ENCODE measurements around the gene PYY. TPM values are rescaled to one million over a fixed set of nuclear protein-coding genes. Genes with fewer than 3 reads are reported as not detected.

Gene PYY
- total and polyA plus RNA-seq, 10 donors = not detected

DNA sequence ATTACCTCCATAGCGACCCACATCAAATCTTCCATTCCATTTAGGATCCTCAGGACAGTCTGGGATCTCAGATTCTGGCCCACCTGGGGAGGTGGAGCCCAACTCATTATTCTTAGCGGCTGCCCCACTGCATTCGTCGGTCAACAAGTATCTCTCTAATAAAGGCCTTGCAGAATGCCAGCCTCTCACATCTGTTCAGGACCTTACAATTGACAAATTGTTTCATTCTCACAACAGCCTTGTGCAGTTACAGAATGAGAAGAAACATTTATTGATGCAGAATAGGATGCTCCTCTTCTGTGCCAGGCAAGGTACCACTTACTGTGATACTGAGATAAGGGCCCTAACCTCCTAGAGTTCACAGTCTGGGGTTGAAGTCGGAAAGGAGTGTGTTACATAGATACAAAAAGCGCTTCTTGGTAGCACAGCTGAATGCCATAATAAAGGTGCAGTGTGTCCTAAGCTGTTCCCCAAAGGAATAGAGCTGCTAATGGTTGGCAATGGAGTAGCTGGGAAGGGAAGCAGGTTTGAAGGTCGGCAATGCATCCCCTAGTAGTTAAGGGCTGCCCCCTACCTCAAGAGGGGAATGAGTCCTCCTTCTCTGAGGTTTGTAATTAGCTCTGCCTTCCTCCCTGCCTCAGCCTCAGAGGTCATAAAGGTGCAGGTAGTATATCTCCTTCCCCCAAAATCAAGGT is 44.1 kb downstream of the PYY start:
- H3K27me3 ChIP-seq (replicated peaks in 1 of 7) = peaks cover 8 to 54% (median 42%) of the 10 kb centered on the region in 7 donors
- WGBS, 5 donors = 68 to 74% (median 72%) methylated on average over 7 of the region's 7 CpGs

DNA sequence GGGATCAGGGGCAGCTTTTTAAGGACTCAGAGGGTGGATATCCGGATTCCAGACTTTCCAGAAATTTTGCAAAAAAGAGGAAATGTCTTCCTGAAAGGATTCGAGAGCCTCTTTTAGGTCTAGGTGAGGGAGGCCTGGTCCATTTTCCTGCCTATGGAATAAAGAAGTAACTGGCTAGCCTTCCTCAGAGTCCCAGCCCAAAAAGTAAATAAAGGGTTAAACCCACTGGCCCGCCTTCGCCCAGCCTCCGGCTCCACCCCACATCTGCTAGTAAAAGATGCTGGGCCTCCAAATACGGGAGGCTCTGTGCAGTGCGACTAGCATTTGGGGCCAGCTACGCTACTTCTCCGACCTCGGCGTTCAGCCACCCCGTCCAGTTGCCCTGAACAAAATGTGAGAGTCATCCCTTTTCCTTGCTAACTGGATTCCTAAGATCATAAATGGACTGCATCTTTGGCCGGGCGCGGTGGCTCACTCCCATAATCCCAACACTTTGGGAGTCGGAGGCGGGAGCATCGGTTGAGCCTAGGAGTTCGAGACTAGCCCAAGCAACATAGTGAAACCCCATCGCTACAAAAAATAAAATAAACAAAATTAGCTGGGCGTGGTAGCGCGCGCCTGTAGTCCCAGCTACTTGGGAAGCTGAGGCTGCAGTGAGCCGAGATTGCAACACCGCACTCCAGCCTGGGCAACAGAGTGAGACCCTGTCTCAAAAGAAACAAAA is 45.6 kb downstream of the PYY start:
- Histone ChIP-seq H3K27ac (peak overlapping the region in 2 of 8 donors; percentile 46 to 52), H3K36me3 (no peaks in the 10 kb centered on the region), H3K4me1 (peaks cover 20 to 32% (median 30%) of the 10 kb centered on the region in 6 donors), H3K9me3 (no peaks in the 10 kb centered on the region), H3K4me3 (peak overlapping the region; percentile 33 to 71 (median 43)), H3K27me3 (replicated peaks in 1 of 7) (peaks cover 8 to 70% (median 43%) of the 10 kb centered on the region in 7 donors)
- DNase-seq = no peak
- intact Hi-C loops (cut with DNase I; ENCODE audit: low total_unique reads) = no loop called here
- 26 to 30% (median 27%) methylated on average over 26 of the region's 26 CpGs for WGBS, 5 donors
- TF ChIP-seq, protein P1, sequence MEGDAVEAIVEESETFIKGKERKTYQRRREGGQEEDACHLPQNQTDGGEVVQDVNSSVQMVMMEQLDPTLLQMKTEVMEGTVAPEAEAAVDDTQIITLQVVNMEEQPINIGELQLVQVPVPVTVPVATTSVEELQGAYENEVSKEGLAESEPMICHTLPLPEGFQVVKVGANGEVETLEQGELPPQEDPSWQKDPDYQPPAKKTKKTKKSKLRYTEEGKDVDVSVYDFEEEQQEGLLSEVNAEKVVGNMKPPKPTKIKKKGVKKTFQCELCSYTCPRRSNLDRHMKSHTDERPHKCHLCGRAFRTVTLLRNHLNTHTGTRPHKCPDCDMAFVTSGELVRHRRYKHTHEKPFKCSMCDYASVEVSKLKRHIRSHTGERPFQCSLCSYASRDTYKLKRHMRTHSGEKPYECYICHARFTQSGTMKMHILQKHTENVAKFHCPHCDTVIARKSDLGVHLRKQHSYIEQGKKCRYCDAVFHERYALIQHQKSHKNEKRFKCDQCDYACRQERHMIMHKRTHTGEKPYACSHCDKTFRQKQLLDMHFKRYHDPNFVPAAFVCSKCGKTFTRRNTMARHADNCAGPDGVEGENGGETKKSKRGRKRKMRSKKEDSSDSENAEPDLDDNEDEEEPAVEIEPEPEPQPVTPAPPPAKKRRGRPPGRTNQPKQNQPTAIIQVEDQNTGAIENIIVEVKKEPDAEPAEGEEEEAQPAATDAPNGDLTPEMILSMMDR (IDR thresholded peaks at IDR 0.05 in 8 of 11, conservative IDR thresholded peaks at IDR 0.05 in 3 of 11) = no peak

More for the DNA sequence above, 44.1 kb downstream of the PYY start:
- no peaks in the 10 kb centered on the region for H3K9me3 ChIP-seq
- peaks cover 20 to 32% (median 30%) of the 10 kb centered on the region in 6 donors for H3K4me1 ChIP-seq
- DNase-seq = no peak
- no peak for TF ChIP-seq POLR2AphosphoS5 (IDR thresholded peaks at IDR 0.05)
- no peak for TF ChIP-seq POLR2A (IDR thresholded peaks at IDR 0.05)
- TF ChIP-seq, protein P1 (IDR thresholded peaks at IDR 0.05 in 8 of 11, conservative IDR thresholded peaks at IDR 0.05 in 3 of 11) = no peak
- H3K27ac ChIP-seq = no peak overlapping the region
- intact Hi-C loops (cut with DNase I; ENCODE audit: low total_unique reads) = no loop called here
- H3K36me3 ChIP-seq = no peaks in the 10 kb centered on the region
- no peak overlapping the region for H3K4me3 ChIP-seq

DNA sequence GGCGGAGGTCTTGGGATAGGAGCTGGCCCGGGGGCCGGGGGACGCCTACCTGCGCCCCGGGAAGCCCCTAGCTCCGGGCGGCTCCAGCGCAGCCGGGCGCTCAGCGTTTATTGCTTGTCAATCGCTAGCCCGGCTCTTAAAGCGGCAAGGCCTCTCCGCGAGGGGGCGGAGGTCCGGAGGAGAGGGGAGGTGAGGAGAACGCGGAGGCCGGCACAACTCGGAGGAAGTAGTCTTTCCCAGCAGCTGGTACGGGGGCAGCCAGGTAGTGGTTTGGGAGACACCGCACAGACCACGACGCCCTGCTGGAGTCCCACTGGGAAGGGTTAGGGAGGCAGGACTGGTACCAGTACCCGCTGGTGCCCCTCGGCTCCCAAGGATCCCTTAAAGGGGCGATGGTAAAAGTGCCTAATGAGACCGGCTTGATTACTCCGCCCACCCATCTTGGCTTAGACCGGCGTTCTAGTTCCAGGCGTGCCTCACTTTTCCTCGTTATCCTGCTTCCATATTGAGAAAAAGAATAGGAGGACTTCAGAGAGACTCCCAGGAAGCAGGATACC is 46.2 kb downstream of the PYY start, which contains the start of gene MPP2:
MPP2 (minus strand) TSS at position 112 of the 557 bp plus-strand sequence. CDS start 3,076 bp downstream, outside the sequence.
- peak within 1 kb of the TSS in 4 of 8 donors; percentile 18 to 52 (median 34) for H3K27ac ChIP-seq
- no peaks in the 10 kb centered on the region for H3K9me3 ChIP-seq
- intact Hi-C loops (cut with DNase I; ENCODE audit: low total_unique reads) = no loop called here
- WGBS, 5 donors = 0 to 5% (median 1%) methylated on average over 23 to 36 of the region's 36 CpGs
- TF ChIP-seq POLR2A (IDR thresholded peaks at IDR 0.05) (no peak), POLR2AphosphoS5 (IDR thresholded peaks at IDR 0.05) (peak in 2 of 3 donors; percentile 24 to 31)
- TF ChIP-seq, protein P1 (IDR thresholded peaks at IDR 0.05 in 8 of 11, conservative IDR thresholded peaks at IDR 0.05 in 3 of 11) = peak in 4 of 11 experiments; percentile 13 to 47 (median 24)
- DNase-seq = peak; percentile 83
- peaks cover 20 to 32% (median 30%) of the 10 kb centered on the region in 6 donors for H3K4me1 ChIP-seq
- H3K27me3 ChIP-seq (replicated peaks in 1 of 7) = peaks cover 8 to 76% (median 43%) of the 10 kb centered on the region in 7 donors
- H3K36me3 ChIP-seq = no peaks in the 10 kb centered on the region
- H3K4me3 ChIP-seq = peak within 1 kb of the TSS; percentile 33 to 71 (median 43)

All from spleen (tissue), 11 donors.